A673 (cell line): Measurements from ENCODE around the gene ZNF524.

Experiments used
- EZH2 ChIP-seq: fragments of 200-600 bp; sonication (generic); IDR thresholded peaks from 2 replicates; pipeline ENCODE4 v1.6.1; 2017; ENCODE audit warnings: borderline replicate concordance, low read depth, mild to moderate bottlenecking, mixed read lengths, antibody characterized with exemption, low read length; ENCODE audit not compliant: poor library complexity, severe bottlenecking
- TF ChIP-seq, protein P1 (sequence below): fragments of 300-800, 200-600 bp; sonication (generic); conservative IDR thresholded peaks from 2 replicates; pipeline ENCODE4 v1.5.1; 2017; ENCODE audit warnings: low read depth, mild to moderate bottlenecking, antibody characterized with exemption, low read length, moderate library complexity, mixed read lengths

DNA sequence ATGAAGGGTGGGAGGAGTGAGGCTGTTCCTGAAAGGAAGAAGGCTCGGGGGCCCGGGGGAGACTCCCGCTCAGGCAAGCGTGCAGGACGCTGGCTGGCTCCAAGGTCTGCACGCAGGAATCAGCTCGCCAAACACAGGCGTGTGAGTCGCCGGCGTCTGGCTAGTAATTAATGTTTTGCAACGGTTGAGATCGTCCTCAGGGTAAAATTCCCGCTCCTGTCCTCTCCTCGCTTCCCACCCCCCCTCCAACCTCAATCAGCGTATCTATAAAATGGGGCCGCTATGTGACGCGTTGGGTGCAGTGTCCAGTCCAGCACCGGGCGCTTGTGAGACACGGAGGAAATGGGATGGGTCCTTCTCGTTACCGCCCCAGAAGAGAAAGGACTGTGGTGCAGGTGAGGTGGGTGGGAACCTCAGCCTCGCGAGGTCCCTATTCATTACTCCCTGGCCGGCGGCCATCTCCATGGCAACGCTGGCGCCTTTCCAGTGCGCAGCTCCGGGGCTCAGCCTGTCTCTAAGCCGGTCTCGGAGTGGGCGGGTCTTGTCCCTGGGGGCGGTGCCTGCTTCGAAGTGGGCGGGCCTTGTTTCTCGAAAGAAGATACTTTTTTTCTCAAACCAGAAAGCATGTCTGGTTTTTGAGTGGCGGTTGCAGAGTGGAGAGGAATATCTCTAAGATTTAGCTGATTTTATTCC, 13.0 kb upstream of the ZNF524 start:
- TF ChIP-seq, protein P1, sequence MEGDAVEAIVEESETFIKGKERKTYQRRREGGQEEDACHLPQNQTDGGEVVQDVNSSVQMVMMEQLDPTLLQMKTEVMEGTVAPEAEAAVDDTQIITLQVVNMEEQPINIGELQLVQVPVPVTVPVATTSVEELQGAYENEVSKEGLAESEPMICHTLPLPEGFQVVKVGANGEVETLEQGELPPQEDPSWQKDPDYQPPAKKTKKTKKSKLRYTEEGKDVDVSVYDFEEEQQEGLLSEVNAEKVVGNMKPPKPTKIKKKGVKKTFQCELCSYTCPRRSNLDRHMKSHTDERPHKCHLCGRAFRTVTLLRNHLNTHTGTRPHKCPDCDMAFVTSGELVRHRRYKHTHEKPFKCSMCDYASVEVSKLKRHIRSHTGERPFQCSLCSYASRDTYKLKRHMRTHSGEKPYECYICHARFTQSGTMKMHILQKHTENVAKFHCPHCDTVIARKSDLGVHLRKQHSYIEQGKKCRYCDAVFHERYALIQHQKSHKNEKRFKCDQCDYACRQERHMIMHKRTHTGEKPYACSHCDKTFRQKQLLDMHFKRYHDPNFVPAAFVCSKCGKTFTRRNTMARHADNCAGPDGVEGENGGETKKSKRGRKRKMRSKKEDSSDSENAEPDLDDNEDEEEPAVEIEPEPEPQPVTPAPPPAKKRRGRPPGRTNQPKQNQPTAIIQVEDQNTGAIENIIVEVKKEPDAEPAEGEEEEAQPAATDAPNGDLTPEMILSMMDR: no peak
- TF ChIP-seq EZH2: no peak
